ENCODE data around the gene HDAC5.

The HDAC5 gene

GRCh38 chr17:44083250-44083849 is 40.1 kb downstream of the HDAC5 start:
- Histone ChIP-seq H3K9me3 (ENCODE audit: insufficient read depth, low read length, severe bottlenecking) (no peaks in the 10 kb centered on the region), H3K27me3 (ENCODE audit: insufficient read depth, low read length, poor library complexity) (no peaks in the 10 kb centered on the region), H3K4me1 (ENCODE audit: insufficient read depth, low read length) (no peaks in the 10 kb centered on the region), H3K4me3 (ENCODE audit: low read depth in 1 of 2, low read length in 2 of 2) (no peak overlapping the region), H4K20me1 (ENCODE audit: insufficient read depth, low read length) (0 out of 2 replicates have a peak, but pooled peaks cover 5% of the 10 kb centered on the region), H3K36me3 (ENCODE audit: insufficient read depth, low read length) (0 out of 2 replicates have a peak, but pooled peaks cover 3% of the 10 kb centered on the region), H3K4me2 (ENCODE audit: insufficient read depth, low read length) (no peak overlapping the region), H3K79me2 (ENCODE audit: insufficient read depth, low read length) (no peaks in the 10 kb centered on the region), H3K9ac (ENCODE audit: low read depth, low read length) (no peak overlapping the region), H2AFZ (ENCODE audit: low read depth, low read length) (no peak overlapping the region), H3K27ac (ENCODE audit: low read length) (no peak overlapping the region)
- ATAC-seq (ENCODE audit: insufficient read depth, low read depth): no peak
- DNase-seq: no peak
- TF ChIP-seq, protein P1, sequence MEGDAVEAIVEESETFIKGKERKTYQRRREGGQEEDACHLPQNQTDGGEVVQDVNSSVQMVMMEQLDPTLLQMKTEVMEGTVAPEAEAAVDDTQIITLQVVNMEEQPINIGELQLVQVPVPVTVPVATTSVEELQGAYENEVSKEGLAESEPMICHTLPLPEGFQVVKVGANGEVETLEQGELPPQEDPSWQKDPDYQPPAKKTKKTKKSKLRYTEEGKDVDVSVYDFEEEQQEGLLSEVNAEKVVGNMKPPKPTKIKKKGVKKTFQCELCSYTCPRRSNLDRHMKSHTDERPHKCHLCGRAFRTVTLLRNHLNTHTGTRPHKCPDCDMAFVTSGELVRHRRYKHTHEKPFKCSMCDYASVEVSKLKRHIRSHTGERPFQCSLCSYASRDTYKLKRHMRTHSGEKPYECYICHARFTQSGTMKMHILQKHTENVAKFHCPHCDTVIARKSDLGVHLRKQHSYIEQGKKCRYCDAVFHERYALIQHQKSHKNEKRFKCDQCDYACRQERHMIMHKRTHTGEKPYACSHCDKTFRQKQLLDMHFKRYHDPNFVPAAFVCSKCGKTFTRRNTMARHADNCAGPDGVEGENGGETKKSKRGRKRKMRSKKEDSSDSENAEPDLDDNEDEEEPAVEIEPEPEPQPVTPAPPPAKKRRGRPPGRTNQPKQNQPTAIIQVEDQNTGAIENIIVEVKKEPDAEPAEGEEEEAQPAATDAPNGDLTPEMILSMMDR (IDR thresholded peaks at IDR 0.05; ENCODE audit: borderline replicate concordance, extremely low read depth, low read length, poor library complexity, severe bottlenecking): peak; percentile 46
- TF ChIP-seq EZH2 (IDR thresholded peaks at IDR 0.05; ENCODE audit: borderline replicate concordance, low read depth, low read length, severe bottlenecking): no peak

GRCh38 chr17:44082256-44082927 is 41.0 kb downstream of the HDAC5 start:
- Histone ChIP-seq H3K27ac (ENCODE audit: low read length) (no peak overlapping the region), H3K4me2 (ENCODE audit: insufficient read depth, low read length) (no peak overlapping the region), H3K36me3 (ENCODE audit: insufficient read depth, low read length) (0 out of 2 replicates have a peak, but pooled peaks cover 3% of the 10 kb centered on the region), H4K20me1 (ENCODE audit: insufficient read depth, low read length) (0 out of 2 replicates have a peak, but pooled peaks cover 5% of the 10 kb centered on the region), H3K79me2 (ENCODE audit: insufficient read depth, low read length) (no peaks in the 10 kb centered on the region), H3K4me1 (ENCODE audit: insufficient read depth, low read length) (no peaks in the 10 kb centered on the region), H3K9ac (ENCODE audit: low read depth, low read length) (no peak overlapping the region), H3K27me3 (ENCODE audit: insufficient read depth, low read length, poor library complexity) (no peaks in the 10 kb centered on the region), H3K9me3 (ENCODE audit: insufficient read depth, low read length, severe bottlenecking) (no peaks in the 10 kb centered on the region), H3K4me3 (ENCODE audit: low read depth in 1 of 2, low read length in 2 of 2) (no peak overlapping the region), H2AFZ (ENCODE audit: low read depth, low read length) (no peak overlapping the region)
- ATAC-seq (ENCODE audit: insufficient read depth, low read depth) (no peak), DNase-seq (no peak)
- TF ChIP-seq, protein P1 (IDR thresholded peaks at IDR 0.05; ENCODE audit: borderline replicate concordance, extremely low read depth, low read length, poor library complexity, severe bottlenecking): no peak
- no peak for TF ChIP-seq EZH2 (IDR thresholded peaks at IDR 0.05; ENCODE audit: borderline replicate concordance, low read depth, low read length, severe bottlenecking)

DNA sequence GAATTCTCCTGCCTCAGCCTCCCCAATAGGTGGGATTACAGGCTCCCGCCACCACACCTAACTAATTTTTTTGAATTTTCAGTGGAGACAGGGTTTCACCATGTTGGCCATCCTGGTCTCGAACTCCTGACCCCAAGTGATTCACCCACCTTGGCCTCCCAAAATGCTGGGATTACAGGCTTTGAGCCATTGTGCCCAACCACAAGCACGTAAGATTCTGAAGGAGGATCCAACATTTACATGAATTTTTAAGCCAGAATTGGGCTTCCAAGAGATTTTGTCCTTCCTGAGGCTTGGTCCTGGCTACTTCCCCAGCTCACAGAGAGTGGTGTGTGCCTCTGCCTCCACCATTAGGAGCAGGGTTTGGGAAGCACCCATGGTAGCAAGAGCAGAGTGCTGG is 41.8 kb downstream of the HDAC5 start:
- Histone ChIP-seq H3K4me2 (ENCODE audit: insufficient read depth, low read length) (no peak overlapping the region), H2AFZ (ENCODE audit: low read depth, low read length) (no peak overlapping the region), H3K4me1 (ENCODE audit: insufficient read depth, low read length) (no peaks in the 10 kb centered on the region), H3K36me3 (ENCODE audit: insufficient read depth, low read length) (peaks cover 5% of the 10 kb centered on the region; the same call in 1 of the 2 replicates), H3K9me3 (ENCODE audit: insufficient read depth, low read length, severe bottlenecking) (no peaks in the 10 kb centered on the region), H3K4me3 (ENCODE audit: low read depth in 1 of 2, low read length in 2 of 2) (no peak overlapping the region), H3K9ac (ENCODE audit: low read depth, low read length) (no peak overlapping the region), H3K27me3 (ENCODE audit: insufficient read depth, low read length, poor library complexity) (no peaks in the 10 kb centered on the region), H3K27ac (ENCODE audit: low read length) (no peak overlapping the region), H3K79me2 (ENCODE audit: insufficient read depth, low read length) (no peaks in the 10 kb centered on the region), H4K20me1 (ENCODE audit: insufficient read depth, low read length) (0 out of 2 replicates have a peak, but pooled peaks cover 5% of the 10 kb centered on the region)
- no peak for TF ChIP-seq EZH2 (IDR thresholded peaks at IDR 0.05; ENCODE audit: borderline replicate concordance, low read depth, low read length, severe bottlenecking)
- DNase-seq: no peak
- no peak for ATAC-seq (ENCODE audit: insufficient read depth, low read depth)

Data from DND-41 (cell line).